H1 (cell line): ENCODE data around the gene PTTG1IP. TPM values are rescaled to one million over a fixed set of nuclear protein-coding genes. Genes with fewer than 3 reads are reported as not detected.

Experiments used
- CTCF ChIP-seq, 3 experiments: IDR thresholded peaks; 1 replicate in 2 of 3; 2 replicates in 1 of 3; pipeline versions ENCODE4 v1.5.1 to v1.6.1; 2011; ENCODE audit warnings: low read length in 3 of 3, mild to moderate bottlenecking in 3 of 3, inconsistent platforms in 2 of 3, low read depth in 1 of 3, moderate library complexity in 1 of 3; ENCODE audit not compliant: insufficient read depth in 1 of 3; ENCODE audit errors: control extremely low read depth in 1 of 3
- PHF8 ChIP-seq: fragments of 200-600 bp; sonication (generic); conservative IDR thresholded peaks from 2 replicates; pipeline ENCODE4 v1.7.1; 2012; ENCODE audit warnings: low read depth, mild to moderate bottlenecking, inconsistent platforms, low read length, moderate library complexity
- polyA plus RNA-seq, 7 experiments: library from polyadenylated mRNA; depleted of rRNA in 3 of 7; stranded (reverse) in 5 of 7; unstranded in 2 of 7; fragments of >200 nt in 5 of 7; fragments of 200-250 nt in 2 of 7; gene quantifications; 1 replicate in 5 of 7; 2 replicates in 1 of 7; 4 replicates in 1 of 7; pipeline versions ENCODE4 v1.2.1 to v1.2.3, GENCODE V29; 2011 to 2013; ENCODE audit warnings: missing spikeins in 2 of 7, mixed read lengths in 2 of 7
- total RNA-seq: library from RNA; stranded (reverse); fragmentation: NEBNext Ultra II Directional; extraction: Animal tissue kit (Norgen Biotek cat#: 25700); gene quantifications from 2 replicates; pipeline ENCODE4 v1.2.1, GENCODE V29; 2021

Gene PTTG1IP
- total and polyA plus RNA-seq, 2 of the 8 experiments (the other 6 are each of a cell fraction or from before 2014, with no cell fraction given), result 90.8 to 130 TPM

DNA sequence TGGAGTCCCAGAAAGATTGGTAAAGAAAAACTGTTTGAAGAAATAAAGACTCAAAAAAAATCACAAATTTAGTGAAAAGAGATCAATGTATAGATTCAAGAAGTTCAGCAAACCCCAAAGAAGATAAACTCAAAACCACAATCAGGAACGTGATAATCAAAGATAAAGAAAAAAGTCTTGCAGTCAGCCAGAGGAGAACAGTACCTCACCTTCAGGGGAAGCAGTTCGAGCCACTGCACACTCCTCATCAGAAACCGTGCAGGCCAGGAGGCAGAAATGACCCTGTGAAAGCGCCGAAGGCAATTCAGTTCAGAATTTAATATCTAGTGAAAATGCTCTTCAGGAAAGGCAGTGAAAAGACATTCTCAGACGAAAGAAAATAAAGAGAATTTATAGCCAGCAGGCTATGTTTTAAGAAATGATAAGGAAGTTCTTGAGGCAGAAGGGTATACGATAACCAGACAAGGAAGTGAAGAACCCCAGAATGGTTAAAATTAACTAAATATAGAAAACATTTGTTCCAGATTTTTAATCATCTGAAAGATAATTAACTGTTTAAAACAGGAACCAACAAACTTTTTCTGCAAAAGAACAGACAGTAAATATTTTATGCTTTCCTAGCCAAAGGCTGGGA, 42.1 kb downstream of the PTTG1IP start (continued):
- TF ChIP-seq CTCF (IDR thresholded peaks at IDR 0.05; ENCODE audit: control extremely low read depth in 1 of 3, insufficient read depth in 1 of 3, low read depth in 1 of 3, low read length in 3 of 3) (no peak), PHF8 (no peak)
